Immature natural killer cell (primary cell): ENCODE measurements around the gene PDE10A. TPM values are rescaled to one million over a fixed set of nuclear protein-coding genes. Genes with fewer than 3 reads are reported as not detected.
A peak's percentile ranks its signal among the peaks of the same experiment; 100 is the strongest.

Experiments used
- DNase-seq, 3 donors: peaks; one replicate each; pipeline ENCODE4 v3.0.0; 2022; ENCODE audit warnings: mixed read lengths in 1 of 3
- H3K27ac Mint-ChIP-seq, 6 donors: one replicate each; pipeline ENCODE4 v1.8.0; 2020; ENCODE audit warnings: mixed read lengths in 6 of 6, mild to moderate bottlenecking in 5 of 6, inconsistent platforms in 4 of 6, moderate library complexity in 3 of 6
- H3K27me3 Mint-ChIP-seq, 3 donors: one replicate each; pipeline ENCODE4 v1.8.0; 2020 to 2021; ENCODE audit warnings: low read depth in 3 of 3, mild to moderate bottlenecking in 3 of 3, mixed read lengths in 3 of 3, moderate library complexity in 3 of 3, inconsistent platforms in 1 of 3
- H3K36me3 Mint-ChIP-seq, 3 donors: one replicate each; pipeline ENCODE4 v1.8.0; 2020; ENCODE audit warnings: mixed read lengths in 3 of 3, inconsistent platforms in 2 of 3, mild to moderate bottlenecking in 2 of 3
- H3K4me1 Mint-ChIP-seq, 2 donors: one replicate each; pipeline ENCODE4 v1.8.0; 2020; ENCODE audit warnings: inconsistent platforms in 2 of 2, mild to moderate bottlenecking in 2 of 2, mixed read lengths in 2 of 2, moderate library complexity in 1 of 2
- H3K4me3 Mint-ChIP-seq, 5 donors: one replicate each; pipeline ENCODE4 v1.8.0; 2020; ENCODE audit warnings: mild to moderate bottlenecking in 5 of 5, mixed read lengths in 5 of 5, inconsistent platforms in 3 of 5, moderate library complexity in 3 of 5
- H3K9me3 Mint-ChIP-seq, 6 donors: one replicate each; pipeline ENCODE4 v1.8.0; 2020; ENCODE audit warnings: mild to moderate bottlenecking in 6 of 6, mixed read lengths in 6 of 6, inconsistent platforms in 4 of 6, moderate library complexity in 3 of 6
- polyA plus RNA-seq, 3 donors: library from polyadenylated mRNA; unstranded; fragments of 300-500 nt; fragmentation: Illumina TruSeq; gene quantifications; one replicate each; pipeline ENCODE4 v1.2.3, GENCODE V29; 2021

Gene PDE10A
- not detected for polyA plus RNA-seq

- Mint-ChIP-seq H3K27ac (no peak within 1 kb of the TSS), H3K36me3 (peaks cover 0 to 3% (median 0%) of the 10 kb centered on the region in 3 donors), H3K27me3 (peaks cover 7 to 16% (median 12%) of the 10 kb centered on the region in 3 donors), H3K4me3 (peak within 1 kb of the TSS in 2 of 5 donors; percentile 27 to 44), H3K4me1 (peaks cover 2 to 6% of the 10 kb centered on the region in 2 donors), H3K9me3 (peaks cover 0 to 4% (median 0%) of the 10 kb centered on the region in 6 donors)
- no peak for DNase-seq
These were observed at the start of gene PDE10A for GRCh38 chr6:165662749-165663376. Gene PDE10A, minus strand, starts transcription at chr6:165663241. Its CDS starts 430 bp downstream, at chr6:165662811.

DNA sequence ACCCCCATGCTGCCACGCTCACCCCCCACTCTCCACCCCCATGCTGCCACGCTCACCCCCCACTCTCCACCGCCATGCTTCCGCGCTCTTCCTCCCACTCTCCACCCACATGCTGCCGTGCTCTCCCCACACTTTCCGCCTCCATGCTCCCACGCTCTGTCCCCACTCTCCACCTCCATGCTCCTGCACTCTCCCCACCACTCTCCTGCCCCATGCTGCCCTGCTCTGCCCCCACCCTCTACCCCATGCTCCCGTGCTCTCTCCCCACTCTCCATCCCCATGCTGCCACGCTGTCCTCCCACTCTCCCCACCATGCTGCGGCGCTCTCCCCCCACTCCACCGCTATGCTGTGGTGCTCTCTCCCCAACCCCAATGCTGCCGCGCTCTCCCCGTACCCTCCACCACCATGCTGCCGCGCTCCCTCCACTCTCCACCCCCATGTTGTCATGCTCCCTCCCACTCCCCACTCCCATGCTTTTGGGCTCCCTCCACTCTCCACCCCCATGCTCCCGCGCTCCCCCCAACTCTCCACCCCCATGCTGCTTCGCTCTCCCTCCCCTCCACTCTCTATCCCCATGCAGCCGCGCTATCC, 46.0 kb upstream of the PDE10A start:
- DNase-seq: no peak
- peaks cover 0 to 3% (median 0%) of the 10 kb centered on the region in 6 donors for H3K9me3 Mint-ChIP-seq
- no peak overlapping the region for H3K4me3 Mint-ChIP-seq
- H3K4me1 Mint-ChIP-seq: no peaks in the 10 kb centered on the region
- no peak overlapping the region for H3K27ac Mint-ChIP-seq
- H3K36me3 Mint-ChIP-seq: no peaks in the 10 kb centered on the region
- no peaks in the 10 kb centered on the region for H3K27me3 Mint-ChIP-seq

GRCh38 chr6:165707067-165707853, 44.2 kb upstream of the PDE10A start:
- no peaks in the 10 kb centered on the region for H3K27me3 Mint-ChIP-seq
- H3K4me1 Mint-ChIP-seq: no peaks in the 10 kb centered on the region
- H3K4me3 Mint-ChIP-seq: no peak overlapping the region
- no peak for DNase-seq
- H3K36me3 Mint-ChIP-seq: no peaks in the 10 kb centered on the region
- peaks cover 0 to 3% (median 0%) of the 10 kb centered on the region in 6 donors for H3K9me3 Mint-ChIP-seq
- H3K27ac Mint-ChIP-seq: no peak overlapping the region

DNA sequence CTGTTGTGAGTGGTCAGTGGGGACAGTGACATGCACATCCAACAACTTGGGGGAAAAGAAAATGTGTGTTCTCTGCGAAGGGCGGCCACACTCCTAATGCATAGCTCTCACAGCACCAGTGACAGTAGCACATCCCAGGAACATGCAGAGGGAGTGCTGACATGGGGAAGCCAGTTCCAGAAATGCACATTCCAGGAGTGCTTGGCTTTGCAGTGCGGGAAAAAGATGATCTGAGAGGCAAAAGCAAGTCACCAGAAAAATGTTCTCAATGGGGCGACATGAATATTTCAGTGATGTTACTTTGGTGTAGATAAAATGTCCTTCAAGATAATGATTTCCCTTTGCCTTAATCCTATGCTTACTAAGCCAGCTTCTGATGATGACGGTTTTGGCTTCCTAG, 42.9 kb upstream of the PDE10A start:
- Mint-ChIP-seq H3K36me3 (no peaks in the 10 kb centered on the region), H3K4me3 (no peak overlapping the region)

GRCh38 chr6:165704045-165704748, 41.2 kb upstream of the PDE10A start:
- peaks cover 0 to 1% (median 0%) of the 10 kb centered on the region in 3 donors for H3K27me3 Mint-ChIP-seq
- no peaks in the 10 kb centered on the region for H3K4me1 Mint-ChIP-seq

More for the DNA sequence above, 42.9 kb upstream of the PDE10A start:
- peaks cover 0 to 1% (median 0%) of the 10 kb centered on the region in 3 donors for H3K27me3 Mint-ChIP-seq
- H3K4me1 Mint-ChIP-seq: no peaks in the 10 kb centered on the region
- H3K27ac Mint-ChIP-seq: no peak overlapping the region
- H3K9me3 Mint-ChIP-seq: peaks cover 0 to 3% (median 0%) of the 10 kb centered on the region in 6 donors
- DNase-seq: no peak

GRCh38 chr6:165702669-165703068, 39.6 kb upstream of the PDE10A start:
- Mint-ChIP-seq H3K4me1 (no peaks in the 10 kb centered on the region), H3K27ac (no peak overlapping the region), H3K36me3 (no peaks in the 10 kb centered on the region), H3K4me3 (no peak overlapping the region), H3K27me3 (peaks cover 0 to 1% (median 0%) of the 10 kb centered on the region in 3 donors), H3K9me3 (peaks cover 0 to 2% (median 0%) of the 10 kb centered on the region in 6 donors)
- no peak for DNase-seq

More at GRCh38 chr6:165704045-165704748, 41.2 kb upstream of the PDE10A start:
- H3K9me3 Mint-ChIP-seq: no peaks in the 10 kb centered on the region
- H3K4me3 Mint-ChIP-seq: no peak overlapping the region
- H3K36me3 Mint-ChIP-seq: no peaks in the 10 kb centered on the region
- no peak overlapping the region for H3K27ac Mint-ChIP-seq
- no peak for DNase-seq

DNA sequence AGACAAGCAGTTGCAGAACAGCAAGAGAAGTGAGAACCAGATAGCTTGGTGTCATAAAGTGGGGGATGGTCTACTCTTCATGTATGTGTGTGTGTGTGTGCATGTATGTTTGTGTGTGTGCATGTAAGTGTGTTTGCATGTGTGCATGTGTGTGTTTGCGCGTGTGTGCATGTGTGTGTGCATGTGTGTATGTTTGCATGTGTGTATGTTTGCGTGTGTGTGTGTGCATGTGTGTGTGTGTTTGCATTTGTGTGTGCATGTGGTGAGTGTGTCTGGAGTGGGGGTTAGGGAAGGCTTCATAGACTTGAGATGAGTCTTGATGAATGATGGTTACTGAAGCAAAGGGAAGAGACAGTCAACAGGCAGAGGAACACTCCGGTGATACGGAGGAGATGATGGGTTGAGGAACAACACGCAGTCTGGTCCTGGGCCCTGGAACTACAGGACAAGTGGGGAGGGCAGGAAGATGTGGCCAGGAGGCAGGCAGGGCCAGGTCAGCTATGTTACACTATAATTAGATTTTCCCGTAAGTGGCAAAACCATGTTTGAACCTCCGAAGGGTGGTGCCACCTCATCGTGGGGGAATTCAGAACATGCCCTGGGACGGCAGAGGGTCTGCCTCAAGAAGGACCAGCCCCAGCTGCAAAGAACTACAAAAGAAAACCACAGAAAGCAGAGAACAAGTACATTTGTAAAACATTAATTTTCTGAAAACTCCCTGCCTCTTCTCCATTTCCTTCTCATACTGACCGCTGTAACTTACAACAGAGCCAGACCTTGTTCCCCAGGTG, 38.7 kb upstream of the PDE10A start:
- H3K27ac Mint-ChIP-seq: no peak overlapping the region
- H3K36me3 Mint-ChIP-seq: no peaks in the 10 kb centered on the region
- peaks cover 0 to 2% (median 0%) of the 10 kb centered on the region in 6 donors for H3K9me3 Mint-ChIP-seq
- no peaks in the 10 kb centered on the region for H3K4me1 Mint-ChIP-seq
- peaks cover 0 to 1% (median 0%) of the 10 kb centered on the region in 3 donors for H3K27me3 Mint-ChIP-seq
- H3K4me3 Mint-ChIP-seq: no peak overlapping the region
- no peak for DNase-seq

DNA sequence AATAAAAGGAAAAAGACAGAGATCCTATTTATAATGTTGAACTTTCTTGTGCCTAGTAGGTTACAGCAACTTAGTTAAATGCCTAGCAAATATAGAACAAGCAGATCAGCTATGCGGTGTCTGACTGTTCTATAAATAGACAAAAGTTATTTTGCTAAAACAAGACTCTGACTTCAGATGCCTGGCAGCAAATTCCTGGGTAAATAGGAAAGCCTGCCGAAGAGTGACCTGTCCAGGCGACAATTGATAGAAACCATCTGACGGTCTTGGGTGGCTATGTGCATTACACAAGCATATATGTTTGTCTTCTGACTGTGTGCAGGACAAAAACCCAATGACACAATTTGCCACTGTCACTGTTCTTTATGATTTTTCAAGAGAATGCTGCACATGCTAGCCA, 38.0 kb upstream of the PDE10A start:
- no peak overlapping the region for H3K4me3 Mint-ChIP-seq
- H3K27me3 Mint-ChIP-seq: peaks cover 0 to 1% (median 0%) of the 10 kb centered on the region in 3 donors
- no peaks in the 10 kb centered on the region for H3K4me1 Mint-ChIP-seq
- no peak for DNase-seq
- H3K27ac Mint-ChIP-seq: no peak overlapping the region
- H3K9me3 Mint-ChIP-seq: peaks cover 0 to 2% (median 0%) of the 10 kb centered on the region in 6 donors
- no peaks in the 10 kb centered on the region for H3K36me3 Mint-ChIP-seq

DNA sequence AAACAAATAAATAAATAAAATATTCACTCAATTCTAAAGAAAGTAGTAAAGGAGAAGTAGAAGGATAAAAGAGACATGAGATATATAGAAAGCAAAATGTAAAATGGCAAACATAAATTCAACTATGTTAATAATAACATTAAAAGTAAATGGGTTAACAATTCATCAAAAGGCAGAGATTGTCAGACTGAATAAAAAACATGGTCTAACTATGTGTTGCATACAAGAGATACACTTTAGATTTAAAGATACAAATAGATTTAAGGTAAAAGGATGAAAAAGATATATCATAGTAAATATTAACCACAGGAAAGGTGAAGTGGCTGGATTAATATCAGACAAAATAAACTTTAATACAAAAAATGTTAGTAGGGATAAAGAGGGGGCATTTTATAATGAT, 35.8 kb upstream of the PDE10A start:
- Mint-ChIP-seq H3K36me3 (no peaks in the 10 kb centered on the region), H3K9me3 (peaks cover 0 to 2% (median 0%) of the 10 kb centered on the region in 6 donors), H3K27ac (no peak overlapping the region), H3K4me3 (no peak overlapping the region), H3K4me1 (no peaks in the 10 kb centered on the region), H3K27me3 (peaks cover 0 to 1% (median 0%) of the 10 kb centered on the region in 3 donors)
- no peak for DNase-seq

GRCh38 chr6:165697171-165697570, 34.1 kb upstream of the PDE10A start:
- Mint-ChIP-seq H3K4me1 (no peaks in the 10 kb centered on the region), H3K9me3 (peaks cover 0 to 2% (median 0%) of the 10 kb centered on the region in 6 donors), H3K27ac (no peak overlapping the region), H3K36me3 (no peaks in the 10 kb centered on the region), H3K27me3 (peaks cover 0 to 1% (median 0%) of the 10 kb centered on the region in 3 donors), H3K4me3 (no peak overlapping the region)
- DNase-seq: no peak

DNA sequence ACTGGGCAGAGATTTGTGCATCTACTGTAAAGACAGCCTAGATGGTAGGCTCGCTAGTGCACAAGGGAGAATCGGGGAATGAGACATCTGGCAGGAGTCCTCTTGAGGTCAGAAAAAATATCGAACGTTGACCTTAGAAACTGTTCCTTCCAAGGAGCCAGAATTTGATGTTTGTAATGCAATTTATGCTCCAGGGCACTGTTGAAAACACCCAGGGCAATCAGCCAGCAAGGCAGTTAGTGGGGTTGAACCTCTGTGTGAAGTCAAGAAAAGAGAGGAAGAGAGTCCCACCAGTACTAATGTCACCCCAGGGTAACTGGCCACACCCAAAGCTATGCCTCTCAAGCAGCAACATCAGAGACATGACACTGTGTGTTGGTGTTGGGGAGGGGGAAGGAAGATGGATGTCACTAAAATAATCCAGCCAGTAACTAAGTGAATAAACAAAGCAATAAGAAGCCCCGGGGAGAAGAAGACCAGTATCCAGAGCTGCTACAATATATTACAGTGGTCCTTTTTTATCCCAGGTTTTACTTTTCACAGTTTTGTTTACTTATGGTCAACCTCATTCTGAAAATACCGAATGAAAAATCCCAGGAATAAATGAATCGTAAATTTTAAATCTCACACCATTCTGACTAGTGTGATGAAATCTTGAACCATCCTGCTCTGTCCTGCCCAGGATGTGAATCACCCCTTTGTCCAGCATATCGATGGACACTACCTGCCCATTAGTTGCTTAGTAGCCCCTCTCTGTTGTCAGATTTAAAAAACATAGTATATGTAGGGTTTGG, 32.9 kb upstream of the PDE10A start:
- Mint-ChIP-seq H3K27ac (no peak overlapping the region), H3K4me3 (no peak overlapping the region), H3K27me3 (no peaks in the 10 kb centered on the region), H3K36me3 (no peaks in the 10 kb centered on the region), H3K4me1 (no peaks in the 10 kb centered on the region), H3K9me3 (peaks cover 0 to 2% (median 0%) of the 10 kb centered on the region in 6 donors)
- no peak for DNase-seq

DNA sequence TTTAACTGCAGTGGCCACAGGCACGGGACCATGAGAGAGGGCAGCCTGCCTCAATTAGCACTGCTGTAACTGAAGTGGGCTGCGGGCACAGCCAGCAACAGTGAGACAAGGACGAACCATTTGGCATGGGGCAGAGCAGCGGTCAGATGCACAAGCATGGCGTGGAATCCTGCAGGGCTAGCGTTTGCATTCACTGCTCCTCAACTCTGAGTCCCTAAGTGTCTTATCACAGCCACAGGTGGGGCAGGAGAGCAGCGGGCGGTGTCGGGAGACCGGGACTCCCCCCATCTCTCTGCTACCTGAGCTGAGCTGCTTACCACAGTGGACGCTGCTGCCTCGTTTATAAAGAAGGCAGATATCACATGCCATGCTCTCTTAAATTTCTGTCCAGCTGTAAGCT, 31.3 kb upstream of the PDE10A start:
- H3K27ac Mint-ChIP-seq: no peak overlapping the region
- H3K9me3 Mint-ChIP-seq: peaks cover 0 to 2% (median under 1%) of the 10 kb centered on the region in 6 donors
- H3K4me1 Mint-ChIP-seq: no peaks in the 10 kb centered on the region
- DNase-seq: no peak
- H3K27me3 Mint-ChIP-seq: peaks cover 0 to 3% (median 0%) of the 10 kb centered on the region in 3 donors
- H3K36me3 Mint-ChIP-seq: no peaks in the 10 kb centered on the region
- no peak overlapping the region for H3K4me3 Mint-ChIP-seq
